Measurements from ENCODE around the gene KCNG4.

- TF ChIP-seq EZH2 (IDR thresholded peaks at IDR 0.05) = no peak
- no peak for TF ChIP-seq POLR2AphosphoS5 (IDR thresholded peaks at IDR 0.05; ENCODE audit: borderline replicate concordance, low read depth, low read length)
- TF ChIP-seq FOXP2 (optimal IDR thresholded peaks at IDR 0.05; ENCODE audit: control extremely low read depth, extremely low read length, insufficient read depth) = no peak
Measured at GRCh38 chr16:84169765-84170310, 70.0 kb downstream of the KCNG4 start.
